ENCODE data around the gene CIITA. TPM values are rescaled to one million over a fixed set of nuclear protein-coding genes. Genes with fewer than 3 reads are reported as not detected.

The CIITA gene
- total and polyA plus RNA-seq, 2 experiments from 2014 or later, result 0.06 to 1.1 TPM

DNA sequence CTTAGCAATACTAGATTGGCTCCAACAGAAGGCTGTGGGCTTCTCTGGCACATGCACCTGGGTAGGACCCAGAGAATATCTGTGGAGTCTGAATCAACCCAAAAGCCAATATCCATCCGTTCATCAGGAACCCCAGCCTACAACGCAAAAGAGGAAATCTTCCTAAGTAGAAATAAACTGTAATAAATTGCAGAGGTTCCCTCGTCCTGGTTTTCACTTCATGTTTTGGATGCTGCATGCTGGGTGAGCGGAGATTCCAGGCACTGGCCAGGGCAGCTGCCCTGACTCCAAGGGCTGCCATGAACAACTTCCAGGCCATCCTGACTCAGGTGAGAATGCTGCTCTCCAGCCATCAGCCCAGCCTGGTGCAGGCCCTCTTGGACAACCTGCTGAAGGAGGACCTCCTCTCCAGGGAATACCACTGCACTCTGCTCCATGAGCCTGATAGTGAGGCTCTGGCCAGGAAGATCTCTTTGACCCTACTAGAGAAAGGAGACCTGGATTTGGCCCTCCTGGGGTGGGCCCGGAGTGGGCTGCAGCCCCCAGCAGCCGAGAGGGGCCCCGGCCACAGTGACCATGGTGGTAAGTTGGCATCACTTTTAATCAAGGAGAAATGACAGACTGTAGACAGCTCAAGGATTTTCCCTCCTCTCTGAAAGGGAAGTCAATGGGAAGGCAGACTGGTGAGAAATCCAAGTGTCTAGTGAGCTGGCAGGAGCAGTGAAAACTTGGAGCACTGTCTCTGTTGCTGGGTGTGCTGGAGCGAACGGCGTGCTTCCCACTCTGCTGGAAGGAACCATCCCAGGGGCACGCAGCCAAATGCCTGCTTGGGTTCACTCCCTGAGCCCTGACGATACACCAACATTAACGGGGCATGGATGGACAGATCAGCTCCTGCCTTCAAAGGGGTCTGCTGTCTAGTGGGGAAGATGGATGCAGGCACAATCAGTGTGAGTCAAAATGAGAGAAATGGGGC is 10.7 kb upstream of the CIITA start:
- H3K27ac ChIP-seq, result no peak overlapping the region
- H3K27me3 ChIP-seq, result peaks cover 8% of the 10 kb centered on the region
- no peaks in the 10 kb centered on the region for H3K36me3 ChIP-seq
- TF ChIP-seq, protein P1, sequence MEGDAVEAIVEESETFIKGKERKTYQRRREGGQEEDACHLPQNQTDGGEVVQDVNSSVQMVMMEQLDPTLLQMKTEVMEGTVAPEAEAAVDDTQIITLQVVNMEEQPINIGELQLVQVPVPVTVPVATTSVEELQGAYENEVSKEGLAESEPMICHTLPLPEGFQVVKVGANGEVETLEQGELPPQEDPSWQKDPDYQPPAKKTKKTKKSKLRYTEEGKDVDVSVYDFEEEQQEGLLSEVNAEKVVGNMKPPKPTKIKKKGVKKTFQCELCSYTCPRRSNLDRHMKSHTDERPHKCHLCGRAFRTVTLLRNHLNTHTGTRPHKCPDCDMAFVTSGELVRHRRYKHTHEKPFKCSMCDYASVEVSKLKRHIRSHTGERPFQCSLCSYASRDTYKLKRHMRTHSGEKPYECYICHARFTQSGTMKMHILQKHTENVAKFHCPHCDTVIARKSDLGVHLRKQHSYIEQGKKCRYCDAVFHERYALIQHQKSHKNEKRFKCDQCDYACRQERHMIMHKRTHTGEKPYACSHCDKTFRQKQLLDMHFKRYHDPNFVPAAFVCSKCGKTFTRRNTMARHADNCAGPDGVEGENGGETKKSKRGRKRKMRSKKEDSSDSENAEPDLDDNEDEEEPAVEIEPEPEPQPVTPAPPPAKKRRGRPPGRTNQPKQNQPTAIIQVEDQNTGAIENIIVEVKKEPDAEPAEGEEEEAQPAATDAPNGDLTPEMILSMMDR (IDR thresholded peaks at IDR 0.05; ENCODE audit: low read depth, low read length), result no peak
- no peak overlapping the region for H3K4me3 ChIP-seq
- H3K9me3 ChIP-seq (ENCODE audit: low read depth), result no peaks in the 10 kb centered on the region
- H3K4me1 ChIP-seq (ENCODE audit: low read depth), result no peaks in the 10 kb centered on the region
- no peak for DNase-seq (ENCODE audit: low read depth in 1 of 2, low spot score in 1 of 2)

DNA sequence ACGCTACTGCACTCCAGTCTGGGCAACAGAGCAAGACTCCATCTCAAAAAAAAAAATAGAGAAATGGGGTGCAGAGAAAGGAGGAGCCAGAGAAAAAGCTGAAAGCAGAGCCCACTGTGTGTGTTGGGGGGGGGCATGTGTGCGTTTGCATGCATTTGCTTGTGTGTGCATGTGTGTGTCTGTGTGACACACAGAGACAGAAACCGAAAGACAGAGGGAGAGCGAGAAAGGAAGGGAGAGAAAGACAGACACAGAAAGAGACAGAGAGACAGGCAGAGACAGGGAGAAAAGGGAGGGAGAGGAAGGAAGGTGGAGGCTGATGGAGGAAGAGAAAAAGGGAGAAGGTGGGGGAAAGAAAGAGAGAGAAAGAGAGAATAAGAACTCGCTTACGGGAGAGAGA is 9.8 kb upstream of the CIITA start:
- Histone ChIP-seq H3K4me3 (no peak overlapping the region), H3K27ac (no peak overlapping the region), H3K27me3 (peaks cover 11% of the 10 kb centered on the region), H3K4me1 (ENCODE audit: low read depth) (no peaks in the 10 kb centered on the region), H3K9me3 (ENCODE audit: low read depth) (no peaks in the 10 kb centered on the region), H3K36me3 (no peaks in the 10 kb centered on the region)
- TF ChIP-seq, protein P1 (IDR thresholded peaks at IDR 0.05; ENCODE audit: low read depth, low read length), result no peak
- DNase-seq (ENCODE audit: low read depth in 1 of 2, low spot score in 1 of 2), result no peak

DNA sequence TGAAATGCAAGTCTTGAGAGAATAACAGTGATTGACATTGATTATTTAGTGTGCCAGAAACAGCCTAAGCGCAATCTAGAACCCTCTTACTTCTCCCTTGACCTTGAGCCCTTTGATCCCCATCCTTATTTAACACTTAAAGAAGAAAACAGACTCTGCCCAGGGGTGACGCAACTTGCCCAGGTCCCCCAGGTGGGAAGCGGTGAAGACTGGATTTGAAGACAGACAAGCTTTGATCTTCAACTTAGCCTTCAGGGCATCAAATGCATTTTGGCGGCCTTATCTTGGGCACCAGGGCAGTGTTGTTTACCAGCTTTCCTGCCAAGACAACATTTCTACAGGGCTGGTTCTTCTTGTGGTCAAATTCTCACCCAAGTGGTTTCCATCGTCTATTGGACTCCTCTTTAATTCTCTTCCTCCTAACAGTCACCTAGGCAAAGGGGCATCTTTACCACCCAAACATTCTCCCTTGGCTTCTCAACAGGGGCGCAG is 8.9 kb upstream of the CIITA start:
- no peaks in the 10 kb centered on the region for H3K36me3 ChIP-seq
- H3K9me3 ChIP-seq (ENCODE audit: low read depth), result no peaks in the 10 kb centered on the region
- TF ChIP-seq, protein P1 (IDR thresholded peaks at IDR 0.05; ENCODE audit: low read depth, low read length), result no peak
- DNase-seq (ENCODE audit: low read depth in 1 of 2, low spot score in 1 of 2), result no peak
- no peaks in the 10 kb centered on the region for H3K4me1 ChIP-seq (ENCODE audit: low read depth)
- H3K27me3 ChIP-seq, result peaks cover 16% of the 10 kb centered on the region
- H3K27ac ChIP-seq, result no peak overlapping the region
- H3K4me3 ChIP-seq, result no peak overlapping the region

DNA sequence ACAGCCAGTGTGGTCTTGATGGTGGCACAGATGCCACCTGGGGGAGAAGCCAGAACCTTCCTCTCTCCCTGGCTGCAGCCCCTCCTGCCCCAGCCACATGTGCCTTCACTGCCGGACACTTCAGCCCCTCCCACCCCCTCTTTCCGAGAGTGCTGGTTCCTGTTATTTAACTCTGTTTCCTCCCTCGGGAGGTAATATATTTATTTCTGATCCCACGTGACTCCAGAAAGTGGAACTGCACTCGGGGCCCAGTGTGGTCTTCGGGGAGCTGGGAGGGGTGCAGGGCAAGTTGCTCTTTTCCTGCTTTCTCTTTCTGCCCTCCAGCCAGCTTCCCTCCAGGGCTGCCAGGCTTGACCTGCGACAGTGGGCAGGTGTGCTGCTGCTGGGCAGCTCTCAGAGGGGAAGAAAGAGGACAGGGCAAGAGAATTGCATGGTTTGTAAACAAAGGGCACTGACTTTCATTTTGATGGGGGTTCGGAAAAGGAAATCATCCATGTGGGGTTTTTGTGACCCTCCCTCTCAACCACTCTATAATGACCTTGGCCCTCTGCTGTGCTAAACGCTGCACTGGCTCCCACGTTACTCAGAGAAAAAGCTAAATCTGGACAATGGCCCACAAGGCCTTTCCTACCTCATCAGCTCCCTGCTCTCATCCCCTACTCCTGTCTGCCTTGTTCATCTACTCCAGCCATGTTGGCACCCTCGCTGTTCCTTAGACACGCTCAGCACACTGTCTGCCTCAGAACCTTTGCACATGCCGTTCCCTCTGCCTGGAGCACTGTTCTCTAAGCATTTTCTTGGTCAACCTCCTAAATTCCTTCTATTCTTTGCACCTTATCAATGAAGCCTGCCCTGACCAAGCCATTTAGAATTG is 8.2 kb upstream of the CIITA start:
- TF ChIP-seq, protein P1 (IDR thresholded peaks at IDR 0.05; ENCODE audit: low read depth, low read length), result no peak
- Histone ChIP-seq H3K4me3 (no peak overlapping the region), H3K27ac (no peak overlapping the region), H3K27me3 (peaks cover 23% of the 10 kb centered on the region), H3K9me3 (ENCODE audit: low read depth) (no peaks in the 10 kb centered on the region), H3K36me3 (no peaks in the 10 kb centered on the region), H3K4me1 (ENCODE audit: low read depth) (no peaks in the 10 kb centered on the region)
- no peak for DNase-seq (ENCODE audit: low read depth in 1 of 2, low spot score in 1 of 2)

DNA sequence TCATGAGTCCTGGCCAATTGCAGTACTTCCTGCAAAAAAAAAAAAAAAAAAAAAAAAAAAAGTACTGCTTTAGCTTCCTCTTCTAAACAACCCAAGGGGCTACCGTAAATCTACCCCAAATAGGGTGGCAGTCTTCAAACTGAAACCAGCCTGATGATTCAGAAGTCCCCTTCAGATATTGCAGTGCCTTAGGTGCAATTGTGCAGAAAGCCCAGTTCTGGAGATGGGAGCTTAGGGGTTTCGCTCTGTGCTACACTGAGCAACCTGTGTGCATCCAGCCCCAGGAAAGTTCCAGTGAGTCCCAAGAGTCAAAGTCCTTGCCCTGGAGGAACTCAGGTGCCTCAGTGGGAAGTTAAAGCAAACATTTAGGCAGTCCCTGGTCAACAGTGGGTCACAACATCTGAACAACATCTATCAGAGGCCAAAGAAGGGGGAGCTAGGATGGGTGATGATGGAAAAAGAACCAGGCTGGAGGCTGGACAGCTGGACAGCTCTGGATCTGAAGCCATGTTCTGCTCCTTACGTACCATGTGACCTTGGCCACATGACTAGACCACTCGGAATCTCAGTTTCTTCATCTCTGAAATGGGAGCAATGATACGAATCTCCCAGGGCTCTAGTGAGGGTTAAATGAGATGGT is 6.7 kb upstream of the CIITA start:
- H3K4me3 ChIP-seq, result no peak overlapping the region
- no peak overlapping the region for H3K27ac ChIP-seq
- TF ChIP-seq, protein P1 (IDR thresholded peaks at IDR 0.05; ENCODE audit: low read depth, low read length), result no peak
- H3K4me1 ChIP-seq (ENCODE audit: low read depth), result no peaks in the 10 kb centered on the region
- no peak for DNase-seq (ENCODE audit: low read depth in 1 of 2, low spot score in 1 of 2)
- H3K27me3 ChIP-seq, result peaks cover 36% of the 10 kb centered on the region
- H3K9me3 ChIP-seq (ENCODE audit: low read depth), result no peaks in the 10 kb centered on the region
- H3K36me3 ChIP-seq, result no peaks in the 10 kb centered on the region
